Measurements from ENCODE around the gene ARHGAP10. TPM values are rescaled to one million over a fixed set of nuclear protein-coding genes. Genes with fewer than 3 reads are reported as not detected.

Gene ARHGAP10
- total RNA-seq, 4 donors from 2014 or later: 153 to 404 (median 215) TPM

GRCh38 chr4:147830102-147830463, 98.2 kb downstream of the ARHGAP10 start:
- no peak overlapping the region for H3K4me3 ChIP-seq
- H3K36me3 ChIP-seq: peaks cover 0 to 18% of the 10 kb centered on the region in 2 donors
- no peak for ATAC-seq
- peak overlapping the region; percentile 94 to 97 (median 95) for H3K27ac ChIP-seq
- peaks cover 44 to 100% (median 51%) of the 10 kb centered on the region in 3 donors for H3K4me1 ChIP-seq
- 49 to 64% methylated on average over 3 of the region's 3 CpGs for WGBS, 2 donors (ENCODE audit: low coverage in 1 of 2)
- no peaks in the 10 kb centered on the region for H3K27me3 ChIP-seq
- no peaks in the 10 kb centered on the region for H3K9me3 ChIP-seq
- TF ChIP-seq CTCF (IDR thresholded peaks at IDR 0.05): no peak
- no peak for TF ChIP-seq POLR2A (IDR thresholded peaks at IDR 0.05)
- TF ChIP-seq EP300 (IDR thresholded peaks at IDR 0.05): no peak
- TF ChIP-seq POLR2AphosphoS5 (IDR thresholded peaks at IDR 0.05): no peak

GRCh38 chr4:147830987-147831386, 99.1 kb downstream of the ARHGAP10 start:
- peaks cover 42 to 100% (median 47%) of the 10 kb centered on the region in 3 donors for H3K4me1 ChIP-seq
- ATAC-seq: peak; percentile 8

GRCh38 chr4:147831551-147832171, 99.8 kb downstream of the ARHGAP10 start:
- Histone ChIP-seq H3K27ac (peak overlapping the region; percentile 94 to 97 (median 95)), H3K36me3 (peaks cover 0 to 7% of the 10 kb centered on the region in 2 donors), H3K4me1 (peaks cover 41 to 100% (median 45%) of the 10 kb centered on the region in 3 donors), H3K4me3 (no peak overlapping the region), H3K27me3 (no peaks in the 10 kb centered on the region), H3K9me3 (no peaks in the 10 kb centered on the region)
- TF ChIP-seq POLR2AphosphoS5 (IDR thresholded peaks at IDR 0.05) (peak; percentile 88), POLR2A (IDR thresholded peaks at IDR 0.05) (no peak), CTCF (IDR thresholded peaks at IDR 0.05) (no peak), EP300 (IDR thresholded peaks at IDR 0.05) (no peak)
- ATAC-seq: peak; percentile 76
- WGBS, 2 donors (ENCODE audit: low coverage in 1 of 2): 13 to 15% methylated on average over 2 to 5 of the region's 5 CpGs

More at GRCh38 chr4:147830987-147831386, 99.1 kb downstream of the ARHGAP10 start:
- TF ChIP-seq POLR2AphosphoS5 (IDR thresholded peaks at IDR 0.05) (peak; percentile 34), CTCF (IDR thresholded peaks at IDR 0.05) (no peak), EP300 (IDR thresholded peaks at IDR 0.05) (no peak), POLR2A (IDR thresholded peaks at IDR 0.05) (no peak)
- H3K9me3 ChIP-seq: no peaks in the 10 kb centered on the region
- peaks cover 0 to 12% of the 10 kb centered on the region in 2 donors for H3K36me3 ChIP-seq
- no peaks in the 10 kb centered on the region for H3K27me3 ChIP-seq
- H3K27ac ChIP-seq: peak overlapping the region; percentile 94 to 97 (median 95)
- H3K4me3 ChIP-seq: no peak overlapping the region
- 25 to 26% methylated on average over 3 of the region's 3 CpGs for WGBS, 2 donors (ENCODE audit: low coverage in 1 of 2)

GRCh38 chr4:147833254-147833653, 101.4 kb downstream of the ARHGAP10 start:
- TF ChIP-seq POLR2AphosphoS5 (IDR thresholded peaks at IDR 0.05) (peak; percentile 17), EP300 (IDR thresholded peaks at IDR 0.05) (no peak)
- ATAC-seq: no peak
- peaks cover 35 to 100% (median 50%) of the 10 kb centered on the region in 3 donors for H3K4me1 ChIP-seq
- no peaks in the 10 kb centered on the region for H3K27me3 ChIP-seq
- WGBS, 2 donors (ENCODE audit: low coverage in 1 of 2): 33 to 50% methylated on average over 1 to 2 of the region's 2 CpGs
- H3K4me3 ChIP-seq: no peak overlapping the region
- peaks cover 0 to 7% of the 10 kb centered on the region in 2 donors for H3K36me3 ChIP-seq
- peak overlapping the region; percentile 94 to 97 (median 95) for H3K27ac ChIP-seq
- no peaks in the 10 kb centered on the region for H3K9me3 ChIP-seq

GRCh38 chr4:147833741-147834140, 101.9 kb downstream of the ARHGAP10 start:
- 71 to 77% methylated on average over 2 of the region's 2 CpGs for WGBS, 2 donors (ENCODE audit: low coverage in 1 of 2)
- TF ChIP-seq POLR2A (IDR thresholded peaks at IDR 0.05) (no peak), CTCF (IDR thresholded peaks at IDR 0.05) (no peak), POLR2AphosphoS5 (IDR thresholded peaks at IDR 0.05) (no peak), EP300 (IDR thresholded peaks at IDR 0.05) (no peak)
- peak overlapping the region; percentile 0 to 96 (median 94) for H3K27ac ChIP-seq
- no peaks in the 10 kb centered on the region for H3K27me3 ChIP-seq
- no peaks in the 10 kb centered on the region for H3K9me3 ChIP-seq
- peaks cover 30 to 99% (median 46%) of the 10 kb centered on the region in 3 donors for H3K4me1 ChIP-seq
- no peak overlapping the region for H3K4me3 ChIP-seq
- no peak for ATAC-seq
- peaks cover 0 to 7% of the 10 kb centered on the region in 2 donors for H3K36me3 ChIP-seq

Data from gastroesophageal sphincter (tissue), 4 donors.